Dermis microvascular lymphatic vessel endothelial cell (primary cell): ENCODE results near the gene TUBB8B. TPM values are rescaled to one million over a fixed set of nuclear protein-coding genes. Genes with fewer than 3 reads are reported as not detected.
"Not testable (repeated sequence)": the region's sequence is repeated elsewhere in the genome, so short reads cannot be mapped to it uniquely, and the experiment has no call there.

ENCODE experiments used
- DNase-seq, 2 donors: peaks; one replicate each; pipeline versions ENCODE4 v3.0.0 to v3.0.0-alpha.2; 2010; ENCODE audit warnings: low read depth in 2 of 2
- total RNA-seq: library from RNA; depleted of rRNA; stranded (reverse); fragments of >200 nt; gene quantifications from 2 replicates; pipeline ENCODE4 v1.2.1, GENCODE V29; 2014

The TUBB8B gene
- total RNA-seq = not detected in 2 replicates

- DNase-seq = not testable (repeated sequence)
Measured at GRCh38 chr18:49176-49665, at the start of gene TUBB8B. TSS of gene TUBB8B (minus strand) at chr18:49615. CDS start at chr18:49557, 58 bp downstream.

GRCh38 chr18:97252-97914, 48.0 kb upstream of the TUBB8B start:
- not testable (repeated sequence) for DNase-seq

- not testable (repeated sequence) for DNase-seq
Measured at GRCh38 chr18:96767-97131, 47.3 kb upstream of the TUBB8B start.

GRCh38 chr18:96101-96766, 46.8 kb upstream of the TUBB8B start:
- DNase-seq = not testable (repeated sequence)

GRCh38 chr18:95580-95979, 46.2 kb upstream of the TUBB8B start:
- not testable (repeated sequence) for DNase-seq

- not testable (repeated sequence) for DNase-seq
Measured at GRCh38 chr18:93897-94408, 44.5 kb upstream of the TUBB8B start.

GRCh38 chr18:91561-91960, 42.1 kb upstream of the TUBB8B start:
- not testable (repeated sequence) for DNase-seq

- DNase-seq = not testable (repeated sequence)
Measured at GRCh38 chr18:90396-91193, 41.2 kb upstream of the TUBB8B start.

GRCh38 chr18:89124-89523, 39.7 kb upstream of the TUBB8B start:
- DNase-seq = not testable (repeated sequence)

GRCh38 chr18:84801-85200, 35.4 kb upstream of the TUBB8B start:
- DNase-seq = not testable (repeated sequence)

- DNase-seq = not testable (repeated sequence)
Measured at GRCh38 chr18:82626-83209, 33.3 kb upstream of the TUBB8B start.

- DNase-seq = not testable (repeated sequence)
Measured at GRCh38 chr18:80881-81280, 31.5 kb upstream of the TUBB8B start.

GRCh38 chr18:80202-80601, 30.8 kb upstream of the TUBB8B start:
- not testable (repeated sequence) for DNase-seq

GRCh38 chr18:75525-76160, 26.2 kb upstream of the TUBB8B start:
- not testable (repeated sequence) for DNase-seq

- not testable (repeated sequence) for DNase-seq
Measured at GRCh38 chr18:73181-73777, 23.9 kb upstream of the TUBB8B start.

GRCh38 chr18:67701-68100, 18.3 kb upstream of the TUBB8B start:
- DNase-seq = not testable (repeated sequence)

GRCh38 chr18:64279-64678, 14.9 kb upstream of the TUBB8B start:
- not testable (repeated sequence) for DNase-seq

GRCh38 chr18:63656-64055, 14.2 kb upstream of the TUBB8B start:
- DNase-seq = not testable (repeated sequence)

- not testable (repeated sequence) for DNase-seq
Measured at GRCh38 chr18:54388-54787, 5.0 kb upstream of the TUBB8B start.

- DNase-seq = not testable (repeated sequence)
Measured at GRCh38 chr18:48696-49095, 719 bp downstream of the TUBB8B start.
